ENCODE measurements around the gene PEX14.

GRCh38 chr1:10635992-10636391, 161.2 kb downstream of the PEX14 start:
- TF ChIP-seq CTCF (IDR thresholded peaks at IDR 0.05): no peak
- peak in 1 of 2 donors; percentile 3 for TF ChIP-seq POLR2AphosphoS5 (IDR thresholded peaks at IDR 0.05; ENCODE audit: insufficient read depth in 1 of 2, low read depth in 1 of 2)
